Measurements from ENCODE around the gene ADGRG1.

GRCh38 chr16:57611706-57612105, 16.7 kb upstream of the ADGRG1 start:
- TF ChIP-seq CTCF (IDR thresholded peaks at IDR 0.05) (no peak), POLR2A (IDR thresholded peaks at IDR 0.05) (no peak)
